Keratinocyte (primary cell): ENCODE results near the gene MAPKAPK5.

Experiments
- EZH2 ChIP-seq: IDR thresholded peaks from one replicate; pipeline ENCODE4 v1.6.1; 2012; ENCODE audit warnings: inconsistent platforms, mild to moderate bottlenecking, low read length, moderate library complexity
- TF ChIP-seq, protein P1 (sequence below), 3 experiments: IDR thresholded peaks in 1 of 3; conservative IDR thresholded peaks in 1 of 3; optimal IDR thresholded peaks in 1 of 3; 2 replicates in 2 of 3; 3 replicates in 1 of 3; pipeline versions ENCODE3 to v1.5.1; 2011; ENCODE audit warnings: low read length in 3 of 3, mild to moderate bottlenecking in 3 of 3, moderate library complexity in 2 of 3, control low read depth in 1 of 3, inconsistent platforms in 1 of 3; ENCODE audit not compliant: insufficient read depth in 2 of 3; ENCODE audit errors: extremely low read depth in 1 of 3

DNA sequence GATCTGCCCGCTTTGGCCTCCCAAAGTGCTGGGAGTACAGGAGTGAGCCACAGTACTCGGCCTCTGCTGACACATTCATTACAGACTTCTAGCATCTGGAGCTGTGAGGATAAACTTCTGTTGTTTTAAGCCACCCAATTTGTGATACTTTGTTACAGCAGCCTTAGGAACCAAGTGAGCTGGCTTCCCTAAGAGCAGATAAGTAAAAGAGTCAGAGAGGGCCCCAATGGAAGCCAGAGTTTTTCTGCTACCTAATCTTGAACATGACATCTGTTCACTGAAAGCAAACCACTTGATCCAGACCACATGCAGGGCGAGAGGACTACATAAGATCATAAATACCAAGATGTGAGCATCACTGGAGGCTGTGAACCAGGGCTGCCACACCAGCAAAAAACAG lies 3.7 kb upstream of the MAPKAPK5 start:
- TF ChIP-seq, protein P1, sequence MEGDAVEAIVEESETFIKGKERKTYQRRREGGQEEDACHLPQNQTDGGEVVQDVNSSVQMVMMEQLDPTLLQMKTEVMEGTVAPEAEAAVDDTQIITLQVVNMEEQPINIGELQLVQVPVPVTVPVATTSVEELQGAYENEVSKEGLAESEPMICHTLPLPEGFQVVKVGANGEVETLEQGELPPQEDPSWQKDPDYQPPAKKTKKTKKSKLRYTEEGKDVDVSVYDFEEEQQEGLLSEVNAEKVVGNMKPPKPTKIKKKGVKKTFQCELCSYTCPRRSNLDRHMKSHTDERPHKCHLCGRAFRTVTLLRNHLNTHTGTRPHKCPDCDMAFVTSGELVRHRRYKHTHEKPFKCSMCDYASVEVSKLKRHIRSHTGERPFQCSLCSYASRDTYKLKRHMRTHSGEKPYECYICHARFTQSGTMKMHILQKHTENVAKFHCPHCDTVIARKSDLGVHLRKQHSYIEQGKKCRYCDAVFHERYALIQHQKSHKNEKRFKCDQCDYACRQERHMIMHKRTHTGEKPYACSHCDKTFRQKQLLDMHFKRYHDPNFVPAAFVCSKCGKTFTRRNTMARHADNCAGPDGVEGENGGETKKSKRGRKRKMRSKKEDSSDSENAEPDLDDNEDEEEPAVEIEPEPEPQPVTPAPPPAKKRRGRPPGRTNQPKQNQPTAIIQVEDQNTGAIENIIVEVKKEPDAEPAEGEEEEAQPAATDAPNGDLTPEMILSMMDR (optimal IDR thresholded peaks at IDR 0.05 in 1 of 3, IDR thresholded peaks at IDR 0.05 in 1 of 3, conservative IDR thresholded peaks at IDR 0.05 in 1 of 3; ENCODE audit: extremely low read depth in 1 of 3, insufficient read depth in 2 of 3, low read length in 3 of 3) = no peak
- TF ChIP-seq EZH2 = no peak
